ENCODE results near the gene MAGEA9B.
"Not testable (repeated sequence)": the region's sequence is repeated elsewhere in the genome, so short reads cannot be mapped to it uniquely, and the experiment has no call there.

The MAGEA9B gene

DNA sequence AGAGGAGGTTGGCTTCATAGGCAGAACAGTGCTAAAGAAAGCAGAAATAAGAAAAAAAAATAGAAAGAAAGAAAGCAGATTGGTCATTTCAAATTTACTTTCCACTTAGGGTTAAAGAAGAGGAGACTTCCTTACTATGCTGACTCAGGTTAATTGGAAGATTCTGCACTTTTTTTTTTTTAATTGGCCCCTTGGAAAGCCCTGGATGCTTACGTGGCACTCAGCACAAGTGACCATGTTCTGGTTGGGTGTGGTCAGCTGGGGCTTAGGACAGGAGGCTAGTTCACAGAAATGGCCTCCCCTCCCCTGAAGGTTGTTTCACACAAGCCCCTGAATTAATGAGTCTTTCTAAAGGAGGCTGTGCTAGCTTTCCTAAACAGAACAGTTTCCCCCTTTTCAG is 14.5 kb downstream of the MAGEA9B start:
- in situ Hi-C loops (cut with MboI; ENCODE audit: low sequenced_read_pairs) = no loop called here

DNA sequence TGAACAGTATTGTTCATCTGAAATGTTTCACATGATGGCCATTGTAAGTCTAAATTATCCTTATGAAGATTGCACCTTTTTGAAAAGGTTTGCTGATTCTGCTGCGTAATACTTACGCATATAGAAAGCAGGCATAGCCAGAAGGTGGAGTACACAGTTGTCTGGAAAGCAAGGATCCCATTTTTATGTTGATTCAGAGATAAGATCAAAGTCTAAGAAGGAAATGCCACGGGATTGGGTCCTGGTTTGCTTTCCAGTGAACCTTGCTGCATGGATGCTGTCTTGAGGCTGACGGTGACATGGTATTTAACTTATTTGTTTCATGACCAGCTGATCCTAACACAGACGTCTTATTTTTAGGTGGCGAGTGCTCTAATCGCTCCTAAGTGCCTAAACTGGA is 15.5 kb downstream of the MAGEA9B start:
- in situ Hi-C loops (cut with MboI; ENCODE audit: low sequenced_read_pairs) = no loop called here

DNA sequence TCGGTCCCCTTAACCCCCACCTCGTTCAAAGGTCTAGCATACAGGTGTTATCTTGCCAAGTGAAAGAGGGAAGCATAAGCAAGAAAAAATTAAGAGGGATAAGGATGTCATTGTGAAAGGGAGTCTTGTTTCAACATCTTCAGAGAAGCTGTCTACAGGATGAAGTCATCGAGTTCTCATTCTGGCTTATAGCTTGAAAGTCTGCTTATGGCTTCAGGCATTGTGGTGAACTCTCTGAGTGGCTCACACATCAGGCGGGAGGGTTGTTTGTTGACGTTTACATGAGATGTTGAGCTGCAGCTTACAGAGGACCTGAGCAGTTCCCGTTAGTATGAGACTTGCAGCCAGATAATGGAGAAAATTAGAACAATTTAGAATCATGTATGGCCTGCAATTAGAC is 16.6 kb downstream of the MAGEA9B start:
- in situ Hi-C loops (cut with MboI; ENCODE audit: low sequenced_read_pairs) = no loop called here

DNA sequence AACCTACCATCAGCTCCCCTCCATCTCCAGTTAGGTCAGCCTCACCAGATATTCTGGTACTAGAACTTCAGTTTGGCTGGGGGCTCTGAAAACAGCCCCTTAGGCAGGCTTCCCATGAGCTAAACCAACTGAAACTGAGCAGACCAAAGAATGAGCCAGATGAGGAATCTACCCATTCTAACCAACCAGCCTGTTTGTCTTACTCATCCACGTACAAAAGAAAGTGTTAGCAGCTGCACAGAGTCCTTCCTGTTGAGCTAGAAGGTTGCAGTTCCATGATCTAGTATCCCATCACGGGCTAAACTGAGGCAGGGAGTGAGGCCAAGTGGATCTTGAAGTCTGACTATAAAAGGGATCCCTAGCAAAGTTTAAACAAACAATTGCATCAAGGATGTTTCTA is 17.5 kb downstream of the MAGEA9B start:
- in situ Hi-C loops (cut with MboI; ENCODE audit: low sequenced_read_pairs) = no loop called here

DNA sequence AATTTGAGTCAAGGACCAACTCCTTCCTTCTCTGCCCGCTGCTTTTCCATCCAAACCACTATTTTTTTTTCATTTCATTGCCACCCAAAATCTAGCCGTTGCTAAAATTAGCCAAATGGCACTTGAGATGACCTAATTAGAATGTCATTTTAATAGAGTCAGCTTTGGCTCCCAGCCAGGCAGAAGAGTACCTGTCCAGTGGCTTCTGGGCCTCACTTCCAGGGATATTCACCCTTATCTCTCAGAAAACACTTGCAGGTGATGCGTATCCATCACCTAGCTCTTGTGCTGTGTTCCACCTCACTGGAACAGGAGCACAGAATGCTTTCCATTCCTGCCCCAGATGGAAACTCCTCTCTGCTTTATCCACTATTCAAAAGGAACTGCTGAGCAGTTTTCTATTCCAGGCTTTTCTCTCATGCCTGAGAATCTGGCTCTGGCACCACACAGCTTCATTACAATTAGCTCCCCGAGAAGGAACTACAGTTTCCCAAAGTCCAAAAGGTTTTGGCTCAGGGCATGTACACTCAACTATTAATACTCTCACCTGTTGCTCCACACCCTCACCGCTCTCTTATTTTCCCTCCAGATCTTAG is 18.5 kb downstream of the MAGEA9B start:
- in situ Hi-C loops (cut with MboI; ENCODE audit: low sequenced_read_pairs) = no loop called here

DNA sequence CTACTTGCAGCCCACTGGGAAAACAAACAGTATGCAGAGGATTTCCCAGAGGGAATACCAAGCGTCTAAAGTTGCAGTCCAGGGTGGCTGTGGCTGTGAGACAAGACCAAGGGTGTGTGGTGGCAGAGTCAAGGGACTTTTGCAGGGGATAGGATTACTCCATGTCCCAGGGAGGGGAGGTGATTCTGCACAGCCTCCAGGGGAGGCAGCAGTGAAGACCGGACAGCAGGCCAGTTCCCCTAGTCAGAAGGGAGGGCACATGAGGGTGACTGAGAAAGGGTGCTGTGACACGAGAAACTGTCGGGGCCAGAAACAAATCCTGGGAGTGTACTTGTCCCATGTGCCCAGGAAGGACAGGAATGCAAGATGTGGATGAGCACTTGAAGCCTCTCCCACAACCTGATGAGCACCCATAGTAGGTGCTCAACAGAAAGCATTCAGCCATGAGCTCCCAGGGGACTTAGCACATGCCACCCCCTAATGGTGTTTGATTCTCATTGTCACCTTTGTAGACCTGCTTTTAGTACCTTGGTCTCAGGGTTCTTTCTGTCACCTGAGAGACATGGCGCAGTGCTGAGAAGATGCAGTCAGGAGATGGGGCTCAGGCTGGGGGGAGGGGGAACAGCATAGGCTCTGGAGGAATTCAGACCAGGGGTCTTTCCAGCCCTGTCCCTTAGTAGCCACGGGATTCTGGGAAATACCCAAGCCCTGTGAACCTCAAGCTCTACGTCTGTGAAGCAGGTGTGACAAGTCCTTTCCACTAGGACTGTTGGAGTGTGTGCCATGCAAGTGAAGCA is 19.4 kb downstream of the MAGEA9B start:
- in situ Hi-C loops (cut with MboI; ENCODE audit: low sequenced_read_pairs) = no loop called here

DNA sequence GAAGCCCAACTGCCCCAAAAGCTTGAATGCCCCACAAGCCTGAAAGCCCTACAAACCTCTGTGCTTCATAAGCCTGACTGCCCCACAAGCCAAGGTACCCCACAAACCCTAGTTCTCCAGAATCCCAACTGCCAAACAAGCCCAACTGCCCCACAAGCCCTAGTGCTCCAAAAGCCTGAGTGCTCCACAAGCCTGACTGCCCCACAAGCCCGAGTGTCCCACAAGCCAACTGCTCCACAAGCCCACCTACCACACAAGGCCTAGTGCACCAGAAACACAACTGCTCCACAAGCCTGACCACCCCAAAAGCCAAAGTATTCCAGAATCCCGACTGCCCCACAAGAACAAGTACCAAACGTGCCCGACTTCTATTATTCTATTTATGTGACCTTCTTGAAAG is 23.9 kb downstream of the MAGEA9B start:
- in situ Hi-C loops (cut with MboI; ENCODE audit: low sequenced_read_pairs) = no loop called here

DNA sequence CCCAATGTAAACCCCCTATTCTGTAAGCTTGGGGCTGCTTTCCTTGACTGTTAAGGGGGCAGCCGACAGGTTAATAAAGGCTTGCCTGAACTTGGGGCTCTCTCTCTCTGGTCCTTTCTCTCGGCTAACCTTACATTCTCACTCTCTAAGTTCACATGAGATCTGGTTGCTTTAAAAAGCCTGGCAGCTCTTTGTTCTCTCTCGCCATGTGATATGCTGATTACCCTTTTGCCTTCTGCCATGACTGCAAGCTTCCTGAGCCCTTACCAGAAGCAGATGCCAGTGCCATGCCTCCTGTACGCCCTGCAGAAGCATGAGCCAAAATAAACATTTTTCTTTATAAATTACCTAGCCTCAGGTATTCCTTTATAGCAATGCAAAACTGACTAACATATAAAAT is 32.0 kb downstream of the MAGEA9B start:
- in situ Hi-C loops (cut with MboI; ENCODE audit: low sequenced_read_pairs) = not testable (repeated sequence)

DNA sequence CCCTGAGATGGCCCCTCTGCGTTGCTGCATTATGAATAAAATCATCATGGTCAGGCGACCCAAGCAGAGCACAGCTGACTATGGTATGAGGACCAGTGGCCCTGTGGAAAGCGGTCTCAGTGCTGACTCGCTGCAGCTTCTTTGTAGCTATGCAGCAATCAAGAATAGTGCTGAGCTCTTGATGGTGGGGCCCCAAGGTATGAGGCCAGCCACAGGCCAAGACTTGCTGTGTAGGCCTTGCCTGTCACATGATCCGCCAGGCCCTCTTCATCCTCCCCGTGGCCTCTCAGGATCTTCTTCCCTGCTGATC is 35.4 kb downstream of the MAGEA9B start:
- in situ Hi-C loops (cut with MboI; ENCODE audit: low sequenced_read_pairs) = not testable (repeated sequence)

DNA sequence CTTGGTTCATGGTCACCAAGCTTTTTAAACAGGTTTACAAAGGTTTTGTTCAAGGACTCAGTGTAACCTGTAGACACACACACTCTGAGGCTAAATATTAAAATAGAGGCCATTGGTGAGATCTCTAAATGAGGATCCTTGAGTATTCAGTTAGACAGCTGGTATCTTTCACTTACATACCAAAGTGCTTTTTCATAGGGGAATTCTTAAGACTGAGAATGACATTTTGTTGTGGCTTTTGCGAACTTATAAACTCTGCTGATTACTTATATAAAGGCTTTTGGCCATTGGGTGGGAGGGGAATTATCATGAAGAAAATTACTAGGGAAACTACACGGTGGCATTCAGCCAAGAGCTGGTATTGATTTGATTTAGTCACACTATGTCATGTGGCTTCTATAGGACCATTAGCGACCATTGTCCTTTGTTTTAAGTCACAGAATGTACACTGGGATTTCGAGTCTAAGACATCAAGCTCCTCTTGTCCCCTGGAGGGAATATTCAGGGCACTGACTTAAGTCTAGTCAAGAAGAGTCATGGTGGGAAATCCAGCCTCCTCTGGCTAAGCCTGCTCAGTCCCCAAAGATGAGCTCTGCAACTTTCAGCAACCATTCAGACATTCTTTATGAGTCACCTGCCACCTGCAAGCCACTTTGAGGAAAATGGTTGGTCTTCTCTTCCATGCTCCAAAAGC is 35.9 kb downstream of the MAGEA9B start:
- in situ Hi-C loops (cut with MboI; ENCODE audit: low sequenced_read_pairs) = not testable (repeated sequence)

DNA sequence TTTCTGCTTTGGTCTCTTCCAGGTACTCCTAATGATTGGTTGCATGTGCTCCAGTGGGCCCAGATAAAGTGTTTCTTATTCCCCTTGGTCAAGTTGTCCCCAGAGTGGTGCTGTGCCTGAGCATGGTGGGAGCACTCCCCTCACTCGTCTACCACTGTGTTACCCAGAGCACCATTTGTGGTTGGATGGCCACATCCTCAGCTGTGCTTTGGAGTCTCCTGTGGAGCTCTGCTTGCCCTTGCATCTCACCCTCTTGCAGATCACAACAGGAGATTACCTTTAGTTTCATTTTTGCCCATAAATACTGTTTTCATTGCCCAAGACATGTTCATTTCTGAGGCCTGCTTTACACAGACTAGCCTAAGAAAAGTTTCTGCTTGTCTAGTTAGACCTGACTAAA is 36.8 kb downstream of the MAGEA9B start:
- in situ Hi-C loops (cut with MboI; ENCODE audit: low sequenced_read_pairs) = not testable (repeated sequence)

DNA sequence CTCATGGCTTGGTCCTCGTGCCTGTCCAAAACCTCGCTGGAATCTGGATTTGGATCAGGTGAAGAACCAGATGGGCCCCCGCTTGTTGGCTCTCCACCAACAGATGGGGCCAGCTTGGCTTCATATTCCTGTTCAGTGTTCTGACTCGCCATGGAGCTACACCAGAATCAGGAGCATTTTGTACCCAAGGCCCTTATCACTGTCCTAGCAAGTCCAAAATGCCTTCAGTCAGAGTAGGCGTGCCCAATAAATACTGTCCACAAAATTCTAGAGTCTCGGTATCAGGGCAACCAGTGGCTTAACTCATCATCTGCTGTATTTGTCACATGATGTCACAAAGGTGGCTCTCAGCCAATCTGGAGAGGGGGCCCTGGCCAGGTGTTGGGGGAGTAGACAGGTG is 37.6 kb downstream of the MAGEA9B start, which contains the start of gene HSFX3:
Gene HSFX3 (minus strand): TSS at position 224 of the 400 bp plus-strand sequence. CDS start 72 bp downstream, at position 152.
- in situ Hi-C loops (cut with MboI; ENCODE audit: low sequenced_read_pairs) = not testable (repeated sequence)

DNA sequence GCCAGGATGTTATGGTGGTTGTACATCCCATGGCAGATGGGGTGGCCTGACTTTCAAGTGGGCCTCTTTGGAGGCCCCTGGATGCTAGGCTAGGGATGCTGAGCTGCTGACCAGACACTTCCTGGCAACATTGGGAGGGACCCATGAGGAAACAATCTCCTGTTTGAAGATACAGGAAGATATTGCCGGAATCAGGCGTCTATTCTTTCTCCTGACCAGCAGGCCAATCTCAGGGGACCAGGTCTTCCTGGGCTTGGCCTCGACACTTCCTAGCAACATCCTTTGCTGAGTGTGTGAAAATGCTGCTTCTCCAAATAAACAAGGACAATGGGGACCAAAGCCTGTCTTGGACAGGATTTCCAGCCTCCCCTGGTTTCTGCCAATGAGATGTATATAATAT is 39.5 kb downstream of the MAGEA9B start:
- in situ Hi-C loops (cut with MboI; ENCODE audit: low sequenced_read_pairs) = not testable (repeated sequence)

DNA sequence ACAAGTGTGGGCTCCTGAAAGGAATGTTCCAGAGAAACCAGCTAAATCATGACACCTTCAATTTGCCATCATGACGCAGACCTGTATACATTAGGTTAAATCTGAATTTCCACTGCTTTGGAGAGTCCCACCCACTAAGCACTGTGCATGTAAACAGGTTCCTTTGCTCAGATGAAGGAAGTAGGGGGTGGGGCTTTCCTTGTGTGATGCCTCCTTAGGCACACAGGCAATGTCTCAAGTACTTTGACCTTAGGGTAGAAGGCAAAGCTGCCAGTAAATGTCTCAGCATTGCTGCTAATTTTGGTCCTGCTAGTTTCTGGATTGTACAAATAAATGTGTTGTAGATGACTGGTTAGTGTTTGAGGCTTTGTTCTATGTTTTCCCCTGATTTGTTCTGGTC is 40.3 kb downstream of the MAGEA9B start:
- in situ Hi-C loops (cut with MboI; ENCODE audit: low sequenced_read_pairs) = not testable (repeated sequence)

DNA sequence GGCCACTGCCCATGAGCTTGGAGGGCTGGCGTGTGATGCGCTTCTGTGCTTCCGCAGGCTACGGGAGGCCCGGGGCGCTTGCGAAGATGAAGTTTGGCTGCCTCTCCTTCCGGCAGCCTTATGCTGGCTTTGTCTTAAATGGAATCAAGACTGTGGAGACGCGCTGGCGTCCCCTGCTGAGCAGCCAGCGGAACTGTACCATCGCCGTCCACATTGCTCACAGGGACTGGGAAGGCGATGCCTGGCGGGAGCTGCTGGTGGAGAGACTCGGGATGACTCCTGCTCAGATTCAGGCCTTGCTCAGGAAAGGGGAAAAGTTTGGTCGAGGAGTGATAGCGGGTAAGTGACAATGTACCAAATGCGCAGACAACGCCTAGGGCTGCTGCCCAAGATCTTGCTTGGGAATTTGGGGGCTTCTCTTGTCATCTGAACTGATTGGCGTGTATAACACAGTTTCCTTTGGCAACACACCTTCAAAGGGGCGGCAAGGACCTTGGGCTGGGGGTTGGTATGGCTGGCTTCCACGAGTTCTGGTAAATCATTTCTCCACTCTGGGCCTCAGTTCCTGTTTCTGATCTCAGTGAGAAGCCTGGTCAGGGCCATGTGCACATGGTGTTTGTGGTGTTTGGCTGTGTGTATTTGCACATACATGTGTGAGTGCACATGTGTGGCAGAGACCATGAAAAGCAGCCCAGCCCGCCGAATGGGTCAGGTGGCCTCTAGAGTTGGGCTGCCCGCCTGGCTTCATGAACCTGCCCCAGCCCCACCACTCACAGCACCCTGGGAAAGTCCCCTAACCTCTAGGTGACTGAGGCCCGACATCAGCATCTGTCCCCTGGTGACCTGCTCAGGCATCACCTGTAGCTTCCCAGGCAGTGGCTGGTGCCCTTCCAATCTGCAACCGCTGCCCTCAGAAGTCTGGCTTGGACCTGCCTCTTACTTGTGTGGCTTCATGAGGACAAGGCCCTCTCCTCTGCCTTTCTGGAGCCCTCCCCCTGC is 41.4 kb downstream of the MAGEA9B start:
- in situ Hi-C loops (cut with MboI; ENCODE audit: low sequenced_read_pairs) = not testable (repeated sequence)

DNA sequence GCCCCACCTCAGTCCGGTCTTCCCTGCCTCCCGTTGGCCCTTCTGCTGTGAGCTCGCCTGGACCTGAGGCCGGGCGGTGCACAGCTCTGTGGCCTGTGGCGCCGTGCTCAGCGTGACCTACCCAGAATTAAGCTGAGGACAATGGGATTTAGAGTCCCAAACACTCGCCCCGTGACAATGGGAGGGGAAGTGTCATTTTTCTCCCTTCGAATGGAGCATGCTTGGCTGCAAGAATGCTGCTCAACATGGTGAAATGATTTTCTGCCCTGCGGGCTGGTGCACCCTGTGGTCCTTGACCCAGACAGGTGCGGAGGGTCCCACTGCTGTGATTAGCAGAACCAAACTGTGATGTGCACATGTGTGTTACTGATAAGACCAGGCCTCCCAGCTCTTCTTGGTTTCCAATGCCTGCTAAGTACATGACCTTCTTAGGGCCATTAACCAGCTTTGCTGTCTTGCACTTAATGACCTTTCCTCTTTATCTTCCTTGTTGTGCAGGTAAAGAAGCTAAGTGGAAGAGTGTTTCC is 45.7 kb downstream of the MAGEA9B start:
- in situ Hi-C loops (cut with MboI; ENCODE audit: low sequenced_read_pairs) = no loop called here

DNA sequence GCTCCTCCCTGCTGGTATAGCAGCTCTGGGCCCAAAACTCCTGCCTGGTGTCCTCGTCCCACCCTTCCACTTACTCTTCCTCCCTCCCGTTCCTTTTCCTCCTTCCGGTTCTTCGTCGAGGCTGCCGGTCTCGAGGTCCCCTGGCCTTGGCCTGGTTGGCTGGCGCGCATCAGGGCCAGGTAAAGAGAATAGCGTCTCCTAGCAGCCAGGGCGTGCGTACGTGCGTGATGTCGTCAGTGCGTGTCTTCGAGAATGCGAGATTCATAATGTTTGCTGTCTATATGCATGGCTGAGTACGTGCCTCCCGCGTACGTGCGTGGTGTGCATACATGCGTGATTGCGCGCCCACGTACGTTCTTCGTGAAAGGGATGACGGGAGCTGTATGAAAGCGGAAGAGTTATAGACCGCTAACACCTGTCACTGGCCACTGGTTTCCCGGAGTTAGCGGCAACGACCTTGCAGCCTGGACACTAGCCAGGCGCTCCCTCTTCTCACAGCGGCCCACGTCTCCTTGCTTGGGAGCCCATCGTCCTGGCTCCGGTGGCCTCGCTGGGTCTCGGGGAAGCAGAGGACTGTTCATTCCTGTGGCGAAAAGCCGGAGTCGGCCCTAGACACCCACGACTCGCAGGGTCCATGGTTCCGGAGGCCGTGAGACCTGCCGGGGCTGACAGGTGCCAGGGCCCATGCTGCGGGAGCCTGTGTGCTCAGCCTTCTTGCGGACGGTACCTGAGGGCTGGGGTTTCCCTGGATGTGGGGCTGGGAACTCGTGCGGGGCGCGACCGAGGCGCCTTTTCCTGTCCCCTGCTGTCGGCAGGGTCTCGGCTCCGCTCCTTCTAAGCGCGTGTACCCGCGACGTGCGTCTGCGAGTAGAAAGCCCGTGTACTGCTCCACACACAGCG is 46.4 kb downstream of the MAGEA9B start, which contains the start of gene EOLA1:
Gene EOLA1 (plus strand): TSS at position 392 of the 900 bp plus-strand sequence. CDS start 4,619 bp downstream, outside the sequence.
- in situ Hi-C loops (cut with MboI; ENCODE audit: low sequenced_read_pairs) = no loop called here

DNA sequence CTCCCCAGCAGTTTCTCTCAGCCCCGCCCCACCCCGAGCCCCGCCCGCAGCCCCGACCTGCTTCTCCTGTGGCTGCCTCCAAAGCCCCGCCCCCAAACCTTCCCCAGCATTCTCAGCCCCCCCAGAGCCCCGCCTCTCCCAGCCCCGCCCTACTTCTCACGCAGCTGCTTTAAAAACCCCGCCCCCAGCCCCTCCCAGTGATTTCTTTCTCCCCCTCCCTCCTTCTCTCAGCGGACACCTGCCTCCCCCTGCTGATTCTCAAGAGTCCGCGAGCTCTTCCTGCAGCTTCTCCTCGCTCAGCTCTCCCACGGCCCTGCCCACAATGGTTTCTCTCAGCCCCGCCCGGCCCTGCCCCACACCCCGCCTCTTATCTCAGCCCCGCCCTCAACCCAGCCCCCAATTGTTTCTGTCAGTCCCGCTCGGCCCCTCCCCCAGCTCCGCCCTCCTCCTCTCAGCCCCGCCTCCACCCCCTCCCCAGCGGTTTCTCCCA is 47.1 kb downstream of the MAGEA9B start:
- in situ Hi-C loops (cut with MboI; ENCODE audit: low sequenced_read_pairs) = no loop called here

Measured in HL-60/S4 treated with retinoic acid at 250 ng/mL for 4 days and 3 days (cell line).